ENCODE data around the gene HEBP2.

The HEBP2 gene

DNA sequence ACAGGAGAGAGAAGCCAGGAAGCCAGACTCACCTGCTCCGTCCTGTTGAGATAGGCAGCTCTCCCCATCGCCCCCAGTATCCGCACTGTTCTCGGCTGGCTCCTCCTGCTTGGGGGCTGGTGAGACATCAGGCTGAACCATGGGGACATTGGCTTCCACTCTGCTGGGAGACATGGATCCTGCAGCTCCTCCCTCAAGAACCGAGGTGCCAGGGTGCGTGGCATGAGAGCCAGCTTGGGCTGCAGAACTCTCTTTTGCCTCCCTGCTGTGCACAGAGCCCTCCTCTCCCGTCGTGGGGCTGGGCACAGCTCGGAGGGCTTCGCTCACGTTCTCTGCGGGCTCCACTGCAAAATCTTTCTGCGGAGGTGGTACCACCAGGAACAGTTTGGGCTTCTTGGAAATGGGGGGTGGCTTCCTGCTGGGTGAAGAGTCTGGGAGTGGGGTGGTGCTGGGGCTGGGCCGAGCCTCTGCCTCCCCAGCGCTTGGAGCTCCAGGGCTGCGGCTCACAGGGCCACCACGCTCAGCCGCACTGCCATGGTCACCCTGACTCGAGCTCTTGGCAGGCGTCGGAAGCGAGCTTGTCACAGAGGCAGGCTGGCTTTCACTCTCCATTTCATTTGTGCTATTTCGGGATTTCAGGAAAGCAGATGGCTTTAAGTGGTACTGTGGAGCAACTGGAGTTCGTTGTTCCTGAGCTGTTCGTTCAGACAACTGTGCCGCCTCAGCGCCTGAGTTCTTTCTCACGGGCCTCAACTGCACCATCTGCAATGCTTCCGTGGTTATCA, 26.5 kb downstream of the HEBP2 start:
- TF ChIP-seq, protein P1, sequence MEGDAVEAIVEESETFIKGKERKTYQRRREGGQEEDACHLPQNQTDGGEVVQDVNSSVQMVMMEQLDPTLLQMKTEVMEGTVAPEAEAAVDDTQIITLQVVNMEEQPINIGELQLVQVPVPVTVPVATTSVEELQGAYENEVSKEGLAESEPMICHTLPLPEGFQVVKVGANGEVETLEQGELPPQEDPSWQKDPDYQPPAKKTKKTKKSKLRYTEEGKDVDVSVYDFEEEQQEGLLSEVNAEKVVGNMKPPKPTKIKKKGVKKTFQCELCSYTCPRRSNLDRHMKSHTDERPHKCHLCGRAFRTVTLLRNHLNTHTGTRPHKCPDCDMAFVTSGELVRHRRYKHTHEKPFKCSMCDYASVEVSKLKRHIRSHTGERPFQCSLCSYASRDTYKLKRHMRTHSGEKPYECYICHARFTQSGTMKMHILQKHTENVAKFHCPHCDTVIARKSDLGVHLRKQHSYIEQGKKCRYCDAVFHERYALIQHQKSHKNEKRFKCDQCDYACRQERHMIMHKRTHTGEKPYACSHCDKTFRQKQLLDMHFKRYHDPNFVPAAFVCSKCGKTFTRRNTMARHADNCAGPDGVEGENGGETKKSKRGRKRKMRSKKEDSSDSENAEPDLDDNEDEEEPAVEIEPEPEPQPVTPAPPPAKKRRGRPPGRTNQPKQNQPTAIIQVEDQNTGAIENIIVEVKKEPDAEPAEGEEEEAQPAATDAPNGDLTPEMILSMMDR (IDR thresholded peaks at IDR 0.05; ENCODE audit: insufficient read depth, low read depth, low read length, missing control alignments): no peak

DNA sequence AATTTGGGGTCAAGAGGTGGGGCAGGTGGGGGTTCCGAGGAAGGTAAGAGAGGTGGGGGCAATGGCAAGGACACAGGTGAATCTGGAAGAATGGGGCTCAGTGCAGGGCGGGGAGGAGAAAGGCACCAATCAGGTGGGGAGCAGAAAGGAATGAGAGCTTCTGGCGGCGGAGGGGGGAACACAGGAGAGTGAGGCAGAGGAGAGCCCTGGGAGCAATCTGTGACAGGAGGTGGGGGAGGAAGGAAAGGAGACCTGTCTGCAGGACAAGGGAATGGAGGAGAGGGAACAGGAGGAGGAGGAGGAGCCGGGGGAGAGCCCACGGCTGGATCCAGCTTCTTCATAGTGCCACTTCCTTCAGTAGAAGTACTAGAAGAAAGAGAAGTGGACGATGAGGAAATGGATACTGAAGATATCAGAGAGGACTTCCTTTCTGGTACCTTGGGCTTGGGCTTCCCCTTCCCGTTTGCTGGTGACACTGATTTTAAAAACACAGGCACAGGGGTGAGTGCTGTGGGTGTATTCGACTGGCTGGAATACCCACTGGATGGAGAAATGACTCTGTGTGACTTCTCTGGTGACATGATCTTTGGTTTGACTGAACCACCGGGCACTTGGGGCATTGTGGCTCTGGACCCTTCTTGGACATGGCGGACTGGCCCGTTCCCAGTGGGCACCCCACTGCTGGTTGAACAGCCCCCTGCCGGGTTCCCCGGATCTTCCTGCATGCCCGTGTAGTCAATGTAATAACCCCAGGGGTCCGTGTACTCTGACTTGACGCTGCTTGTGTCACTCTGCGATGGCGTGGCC, 27.4 kb downstream of the HEBP2 start:
- TF ChIP-seq, protein P1 (IDR thresholded peaks at IDR 0.05; ENCODE audit: insufficient read depth, low read depth, low read length, missing control alignments): no peak
- no peak overlapping the region for H3K4me3 ChIP-seq (ENCODE audit: low read length)
- DNase-seq (ENCODE audit: low read depth): no peak

More for the DNA sequence above, 26.5 kb downstream of the HEBP2 start:
- DNase-seq (ENCODE audit: low read depth): no peak
- H3K4me3 ChIP-seq (ENCODE audit: low read length): no peak overlapping the region

DNA sequence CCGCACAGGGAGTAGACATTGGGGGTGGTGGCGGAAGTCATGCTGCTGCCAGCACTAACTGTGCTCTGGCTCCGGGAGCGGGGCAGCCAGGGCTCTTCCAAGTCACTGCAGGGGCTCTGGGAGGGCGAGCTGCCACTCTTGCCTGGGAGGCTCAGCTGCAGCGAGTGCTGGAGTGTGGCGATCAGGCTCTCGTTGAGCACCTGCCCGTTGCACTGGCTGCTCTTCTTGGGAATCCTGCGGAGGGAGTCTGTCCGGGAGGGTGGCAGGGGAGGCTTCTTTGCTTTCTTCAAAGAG, 28.0 kb downstream of the HEBP2 start:
- DNase-seq (ENCODE audit: low read depth): no peak
- H3K4me3 ChIP-seq (ENCODE audit: low read length): no peak overlapping the region
- TF ChIP-seq, protein P1 (IDR thresholded peaks at IDR 0.05; ENCODE audit: insufficient read depth, low read depth, low read length, missing control alignments): no peak

DNA sequence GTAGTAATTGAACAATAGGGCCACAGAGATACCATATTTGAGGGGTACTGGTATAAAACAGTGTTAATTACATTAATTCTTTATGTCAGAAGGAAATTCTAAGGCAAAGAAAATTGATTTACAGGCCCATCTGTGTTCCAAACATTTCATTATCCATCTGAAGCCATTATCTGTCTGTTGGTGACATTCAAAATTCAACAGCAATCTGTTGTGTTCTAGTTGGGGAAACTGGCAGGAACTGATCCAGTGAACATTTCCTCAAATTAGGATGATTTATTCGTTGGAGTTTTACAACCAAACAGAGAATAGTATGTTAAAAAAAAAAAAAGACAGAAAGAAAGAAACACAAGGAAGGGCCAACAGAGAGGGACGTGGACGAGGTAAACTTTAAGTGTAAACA, 30.1 kb downstream of the HEBP2 start:
- DNase-seq (ENCODE audit: low read depth): no peak
- H3K4me3 ChIP-seq (ENCODE audit: low read length): no peak overlapping the region
- TF ChIP-seq, protein P1 (IDR thresholded peaks at IDR 0.05; ENCODE audit: insufficient read depth, low read depth, low read length, missing control alignments): no peak

DNA sequence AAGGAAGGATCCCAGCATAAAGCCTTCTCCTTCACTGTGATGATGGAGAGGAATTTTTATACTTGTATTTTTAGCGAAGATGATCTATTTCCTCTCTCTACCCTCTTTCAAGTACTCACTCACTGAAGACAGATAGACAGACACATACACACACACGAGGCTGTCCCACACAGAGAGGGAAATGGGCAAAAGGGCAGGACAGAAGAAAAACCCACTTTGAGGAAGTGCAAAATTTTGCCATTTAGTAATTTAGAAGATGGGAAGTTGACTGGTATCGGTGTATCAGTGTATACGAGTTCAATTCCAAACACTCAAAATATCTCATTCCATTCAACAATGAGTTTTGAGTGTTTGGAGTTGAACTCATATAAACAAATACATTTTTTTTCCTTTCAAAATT, 30.9 kb downstream of the HEBP2 start:
- TF ChIP-seq, protein P1 (IDR thresholded peaks at IDR 0.05; ENCODE audit: insufficient read depth, low read depth, low read length, missing control alignments): no peak
- DNase-seq (ENCODE audit: low read depth): no peak
- no peak overlapping the region for H3K4me3 ChIP-seq (ENCODE audit: low read length)

DNA sequence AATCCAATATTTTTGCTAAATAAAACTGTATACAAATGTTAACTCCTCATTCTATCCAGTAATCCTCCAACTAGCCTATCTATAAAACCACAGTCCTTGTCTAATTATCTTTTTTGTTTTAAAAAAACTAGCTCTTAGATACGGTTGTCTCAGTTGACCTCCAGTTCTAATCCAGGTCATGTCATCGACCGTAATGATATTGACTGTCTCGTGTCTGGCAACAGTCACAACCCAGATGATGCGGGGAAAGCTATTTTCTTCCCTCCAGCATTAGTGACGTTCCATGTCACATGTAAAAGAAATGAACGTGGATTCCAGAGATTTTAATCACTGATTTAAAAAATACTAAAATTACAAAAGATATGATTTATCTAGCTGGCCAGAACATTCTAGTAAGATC, 35.5 kb downstream of the HEBP2 start:
- TF ChIP-seq, protein P1 (IDR thresholded peaks at IDR 0.05; ENCODE audit: insufficient read depth, low read depth, low read length, missing control alignments): no peak
- H3K4me3 ChIP-seq (ENCODE audit: low read length): no peak overlapping the region
- DNase-seq (ENCODE audit: low read depth): no peak
